Muscle of back (tissue), 11 donors: ENCODE data around the gene LRIT2. TPM values are rescaled to one million over a fixed set of nuclear protein-coding genes. Genes with fewer than 3 reads are reported as not detected.

Source experiments
- DNase-seq, 3 donors: peaks; one replicate each; pipeline versions ENCODE4 v3.0.0 to v3.0.0-alpha.2; 2013
- polyA plus RNA-seq, 10 donors: library from polyadenylated mRNA; unstranded; fragments of 120-200 nt; gene quantifications; one replicate each; pipeline ENCODE4 v1.2.1, GENCODE V29; 2013; ENCODE audit not compliant: insufficient read length in 10 of 10

Gene LRIT2
- polyA plus RNA-seq, 10 donors: not detected

GRCh38 chr10:84205853-84206525 lies 19.4 kb downstream of the LRIT2 start:
- no peak for DNase-seq

DNA sequence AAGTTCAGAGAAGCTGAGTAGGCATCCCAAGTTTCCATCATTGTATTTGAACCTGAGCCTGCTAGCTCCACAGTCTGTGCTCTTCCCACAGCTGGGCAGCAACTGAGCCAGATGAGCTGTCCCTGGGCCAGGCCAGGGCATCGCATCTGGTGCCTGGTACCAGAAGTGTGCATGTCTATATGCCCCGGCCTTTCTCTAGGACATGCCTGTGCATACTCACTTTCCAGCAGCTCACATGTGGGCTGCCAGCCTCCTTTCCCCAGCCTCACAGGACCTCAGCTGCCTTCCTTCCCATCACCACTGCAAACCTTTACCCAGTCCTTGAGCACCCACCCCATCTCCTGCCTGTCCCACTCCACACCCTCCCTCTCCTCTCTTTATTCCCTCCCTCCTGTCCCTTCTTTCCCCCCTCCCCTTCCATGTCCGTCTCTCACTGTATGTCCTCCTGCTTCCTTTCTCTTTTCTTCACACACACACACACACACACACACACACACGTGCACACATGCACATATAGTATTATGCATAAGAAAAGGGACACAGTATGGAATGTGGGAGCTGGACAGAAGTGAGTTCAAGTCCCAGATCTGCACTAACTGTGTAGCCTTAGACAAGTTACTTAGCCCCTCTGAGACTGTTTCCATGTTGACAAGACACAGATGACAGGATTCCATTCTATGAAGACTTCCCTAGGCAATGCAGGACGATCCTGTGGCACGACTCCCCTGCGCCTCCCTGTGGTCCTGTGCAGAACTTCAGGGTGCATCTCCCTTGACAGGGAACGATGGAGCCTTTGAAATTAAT lies 20.1 kb downstream of the LRIT2 start:
- peak in 1 of 3 donors; percentile 13 for DNase-seq

DNA sequence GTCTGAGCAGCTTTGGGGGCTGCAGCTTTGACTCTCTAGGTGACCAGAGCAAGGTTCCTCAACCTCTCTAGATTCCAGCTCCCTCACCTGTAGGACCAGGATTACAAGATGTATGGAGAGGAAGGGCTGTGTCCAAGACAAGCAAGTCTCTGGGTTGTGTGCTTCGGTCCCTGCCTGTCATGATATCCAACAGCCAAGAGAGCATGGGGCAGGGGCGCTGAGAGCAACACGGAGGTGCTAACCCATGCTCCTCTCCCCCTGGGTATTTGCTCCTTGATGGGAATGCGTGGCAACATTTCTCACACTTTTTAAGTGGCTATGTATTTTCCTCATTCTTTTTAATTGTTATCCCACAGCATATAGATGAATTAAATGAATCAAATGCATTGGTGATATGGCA lies 20.7 kb downstream of the LRIT2 start:
- DNase-seq: no peak

DNA sequence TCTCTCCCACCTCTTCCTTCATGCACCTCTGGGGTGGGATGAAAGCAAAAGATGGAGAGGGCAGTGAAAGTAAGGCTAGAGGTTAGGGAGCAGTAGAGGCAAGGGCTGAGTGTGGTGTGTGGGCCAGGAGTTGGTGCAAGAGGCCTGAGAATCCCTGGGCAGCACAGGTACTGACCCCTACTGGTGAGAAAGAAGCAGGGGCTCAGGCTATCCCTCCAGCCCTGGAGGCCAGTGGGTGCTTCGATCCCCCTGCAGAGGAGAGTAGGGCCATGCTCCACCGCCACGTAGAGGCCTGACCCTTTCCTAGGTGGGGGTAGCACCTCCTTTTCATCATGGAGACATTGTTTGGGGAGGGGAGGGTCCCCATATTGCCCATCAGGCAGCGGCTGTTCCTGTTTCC lies 21.2 kb downstream of the LRIT2 start:
- DNase-seq: no peak

DNA sequence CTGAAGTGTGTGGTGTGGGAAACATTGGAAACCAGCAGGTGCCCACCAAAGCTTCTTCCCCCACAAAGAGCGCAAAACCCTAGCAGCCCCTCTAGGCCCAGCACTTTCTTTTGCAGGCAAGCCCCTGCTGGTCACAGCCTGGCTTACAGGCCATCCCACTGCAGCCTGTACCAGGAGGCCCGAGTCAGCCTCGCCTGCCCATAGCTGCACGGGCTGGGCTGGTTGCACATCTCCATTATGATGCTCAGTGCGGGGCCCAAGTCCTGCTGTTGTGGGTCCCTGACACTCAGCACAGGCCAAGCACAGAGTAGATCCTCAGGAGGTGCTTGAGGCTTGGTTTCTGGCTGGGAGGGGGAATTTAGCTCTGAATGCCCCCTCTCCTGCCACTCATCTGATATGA lies 23.0 kb downstream of the LRIT2 start:
- DNase-seq: no peak

DNA sequence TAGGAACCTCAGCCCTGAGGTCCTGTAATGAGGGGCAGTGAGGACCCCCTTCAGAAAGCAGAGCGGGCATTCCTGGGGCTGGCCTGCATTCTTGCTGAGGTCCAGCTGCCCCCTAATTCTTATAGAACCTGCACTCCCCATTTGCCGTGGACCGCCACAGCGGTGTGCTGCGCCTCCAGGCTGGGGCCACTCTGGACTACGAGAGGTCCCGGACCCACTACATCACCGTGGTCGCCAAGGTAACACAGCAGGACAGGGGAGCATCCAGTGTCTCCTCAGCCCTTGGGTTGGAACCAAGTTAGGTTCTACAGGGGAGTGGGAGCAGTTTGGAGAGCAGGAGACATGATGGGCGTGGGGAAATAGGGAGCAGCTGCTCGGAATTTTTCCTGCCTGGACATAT lies 23.7 kb downstream of the LRIT2 start:
- no peak for DNase-seq

- no peak for DNase-seq
These were observed 24.1 kb downstream of the LRIT2 start for GRCh38 chr10:84201244-84201606.

- DNase-seq: no peak
These were observed 24.7 kb downstream of the LRIT2 start for GRCh38 chr10:84200537-84201243.

DNA sequence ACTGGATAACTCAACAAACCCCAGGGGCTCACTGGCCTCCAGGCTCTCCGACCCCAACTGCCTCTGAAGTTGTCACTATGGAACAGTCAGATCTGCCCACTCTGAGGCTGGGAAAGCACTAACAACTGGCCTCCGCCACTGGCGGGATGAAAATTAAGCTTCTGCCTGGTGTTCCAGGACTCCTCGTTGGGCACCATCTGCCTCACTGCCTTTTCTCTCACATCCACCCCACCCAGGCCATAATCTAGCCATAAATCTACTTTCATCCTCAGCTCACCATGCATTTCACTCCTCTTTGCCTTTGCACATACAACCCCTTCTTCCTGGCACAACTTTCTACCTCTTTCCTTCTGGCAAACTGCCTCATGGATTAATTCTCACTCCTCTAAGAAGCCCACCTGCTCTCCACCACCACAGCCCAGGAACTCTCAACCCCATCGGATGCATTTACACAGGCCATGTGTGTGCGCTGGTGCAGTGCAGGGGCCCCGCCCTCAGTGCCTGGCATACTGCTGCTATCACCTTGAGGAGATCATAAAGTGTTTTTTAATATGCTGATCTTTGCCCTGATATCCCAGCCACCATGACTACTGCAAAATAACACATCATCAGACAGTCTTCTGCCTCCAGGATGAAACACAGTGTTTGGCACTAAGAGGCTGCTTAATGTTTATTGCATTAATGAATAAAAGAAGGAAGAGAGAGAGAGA lies 27.0 kb downstream of the LRIT2 start:
- no peak for DNase-seq

DNA sequence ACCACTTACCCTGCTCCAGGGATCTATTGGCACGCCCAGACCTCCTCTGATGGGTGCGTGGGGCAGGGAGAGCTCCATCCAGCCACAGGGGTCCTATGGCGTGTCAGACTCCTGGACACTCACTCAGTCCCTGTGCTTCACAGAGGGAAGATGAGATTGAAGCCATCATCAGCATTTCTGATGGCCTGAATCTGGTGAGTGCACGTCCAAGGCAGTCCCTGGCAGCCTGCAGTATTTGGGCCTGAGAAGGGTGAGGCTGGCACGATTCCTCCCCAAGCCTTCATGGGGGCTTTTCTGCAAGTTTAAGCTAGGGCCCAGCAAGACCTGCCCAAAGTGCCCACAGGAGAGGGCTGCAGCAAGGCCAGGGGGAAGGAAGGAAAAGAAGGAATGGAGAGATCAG lies 27.7 kb downstream of the LRIT2 start:
- DNase-seq: no peak

GRCh38 chr10:84196941-84197340 lies 28.4 kb downstream of the LRIT2 start:
- no peak for DNase-seq

DNA sequence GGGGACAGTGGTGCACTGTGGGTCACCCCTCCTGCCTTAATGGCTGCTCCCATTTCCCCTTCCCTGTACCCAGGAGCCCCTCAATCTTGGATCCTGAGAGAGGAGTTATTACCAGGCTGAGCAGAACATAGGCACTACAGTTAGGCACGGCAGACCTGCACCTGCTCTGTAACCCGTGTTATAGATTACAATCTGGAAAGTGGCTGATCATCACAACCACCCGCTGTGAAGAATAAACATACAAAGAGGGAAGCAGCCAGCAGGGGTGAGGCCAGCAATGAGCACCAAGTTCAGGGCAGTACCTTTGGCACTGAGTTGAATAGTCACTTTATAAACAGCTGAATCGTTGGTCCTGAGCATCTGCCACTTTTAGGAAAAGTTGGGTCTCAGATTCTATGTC lies 29.3 kb downstream of the LRIT2 start:
- DNase-seq: no peak

DNA sequence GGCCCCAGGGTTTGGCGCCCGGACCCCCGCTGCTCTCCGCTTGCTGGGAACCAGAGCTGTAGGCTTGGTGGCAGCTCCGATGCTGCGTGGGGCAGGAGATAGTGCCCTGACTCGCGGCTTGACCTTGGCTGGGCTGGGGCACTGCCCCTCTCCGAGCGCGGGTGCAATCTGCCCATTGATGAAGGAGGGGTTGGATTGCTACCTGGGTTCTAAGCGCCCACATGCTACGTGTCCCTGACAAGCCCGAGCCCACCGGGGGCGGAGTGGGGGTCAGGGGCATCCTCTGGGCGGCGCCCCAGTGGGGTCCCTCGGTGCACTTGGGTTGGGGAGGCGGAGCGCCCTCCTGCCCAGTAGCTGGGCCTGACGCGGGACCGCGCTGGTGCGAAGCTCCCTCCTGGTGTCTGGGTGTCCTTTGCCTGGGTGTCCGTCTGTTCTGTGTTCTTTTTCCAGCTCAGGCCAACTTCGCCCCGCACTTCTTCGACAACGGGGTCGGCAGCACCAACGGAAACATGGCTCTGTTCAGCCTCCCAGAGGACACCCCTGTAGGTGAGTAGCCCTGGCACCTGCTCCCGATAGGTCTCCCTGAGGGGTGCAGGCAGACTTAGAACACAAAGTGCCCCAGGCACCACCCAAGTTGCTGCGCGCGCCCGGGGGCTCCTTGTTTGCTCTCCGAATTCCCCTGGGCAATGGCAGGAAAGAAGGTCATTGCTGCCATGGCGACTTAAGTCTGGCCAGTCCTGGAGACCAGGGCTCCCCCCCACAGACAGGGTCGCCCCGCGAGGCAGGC lies 30.1 kb downstream of the LRIT2 start:
- DNase-seq: no peak

GRCh38 chr10:84194424-84195043 lies 30.8 kb downstream of the LRIT2 start, which contains the start of gene CDHR1:
CDHR1 (plus strand) TSS chr10:84194537; CDS start chr10:84194761, 224 bp downstream.
- peak in 1 of 3 donors; percentile 39 for DNase-seq

DNA sequence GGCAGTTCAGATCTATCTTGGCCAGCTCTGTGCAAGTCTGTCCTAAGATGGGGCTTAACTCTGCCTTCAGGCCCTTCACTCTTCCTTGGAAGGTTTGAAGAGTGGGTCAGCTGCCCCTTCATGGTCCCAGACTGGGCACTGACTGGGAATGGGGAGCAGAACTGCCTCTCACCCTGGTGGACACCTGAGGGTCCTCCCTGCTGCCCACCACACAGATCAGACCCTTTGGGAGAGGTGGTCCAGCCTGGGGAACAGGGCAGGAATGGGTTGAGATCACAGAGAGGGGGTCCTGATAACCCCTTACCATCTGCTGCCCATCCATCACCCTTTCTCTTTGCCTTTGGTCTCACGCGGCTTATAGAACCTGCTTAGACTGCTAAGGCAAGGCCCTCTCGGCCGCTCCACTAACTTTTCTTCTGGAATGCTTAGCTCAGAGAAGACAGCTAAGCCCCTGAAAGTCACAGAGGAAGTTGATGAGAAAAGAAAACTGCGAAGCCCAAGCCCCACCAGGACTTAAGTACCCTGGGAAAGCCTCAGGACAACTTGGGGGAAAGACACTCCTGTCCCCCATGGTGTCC lies 31.4 kb downstream of the LRIT2 start:
- DNase-seq: no peak

DNA sequence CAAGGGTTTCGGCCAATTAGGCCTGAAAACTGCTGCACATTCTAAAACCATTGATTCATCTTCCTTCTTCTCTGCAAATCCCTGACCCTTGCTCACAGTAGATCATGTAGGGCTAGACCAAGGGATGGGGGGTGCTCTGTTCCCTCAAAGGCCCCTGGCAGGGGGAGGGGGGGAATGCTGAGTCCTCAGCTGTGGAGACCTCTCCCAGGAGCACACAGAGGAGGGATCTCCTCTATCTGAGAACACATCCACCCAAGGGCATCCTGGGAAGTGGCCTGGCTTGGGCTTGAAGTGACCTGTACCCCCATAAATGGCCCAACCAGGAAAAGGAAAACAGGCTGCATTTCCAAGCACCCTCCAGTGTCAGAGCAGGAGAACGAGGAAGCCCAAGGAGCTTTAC lies 32.0 kb downstream of the LRIT2 start:
- no peak for DNase-seq

GRCh38 chr10:84191106-84191505 lies 34.2 kb downstream of the LRIT2 start:
- DNase-seq: no peak

DNA sequence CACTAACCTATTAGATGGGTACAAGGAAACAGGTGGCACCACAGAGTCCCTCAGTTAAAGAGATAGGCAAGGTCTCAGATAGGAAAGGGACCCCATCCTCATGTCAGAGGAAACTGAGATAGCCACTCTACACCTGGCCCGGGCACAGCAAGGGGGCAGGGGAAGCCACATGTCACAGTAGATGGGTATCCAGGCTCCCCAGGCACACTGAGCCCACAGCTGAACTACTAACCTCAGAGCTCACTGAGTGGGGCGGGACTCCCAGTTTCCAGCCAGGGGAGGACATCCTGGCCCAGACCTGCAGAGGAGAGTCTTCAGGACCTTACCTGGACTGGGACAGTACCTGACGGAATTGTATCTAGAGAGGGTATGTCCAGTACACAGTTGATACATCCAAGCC lies 34.7 kb downstream of the LRIT2 start:
- DNase-seq: no peak

- DNase-seq: no peak
These were observed 36.5 kb downstream of the LRIT2 start for GRCh38 chr10:84188815-84189214.

DNA sequence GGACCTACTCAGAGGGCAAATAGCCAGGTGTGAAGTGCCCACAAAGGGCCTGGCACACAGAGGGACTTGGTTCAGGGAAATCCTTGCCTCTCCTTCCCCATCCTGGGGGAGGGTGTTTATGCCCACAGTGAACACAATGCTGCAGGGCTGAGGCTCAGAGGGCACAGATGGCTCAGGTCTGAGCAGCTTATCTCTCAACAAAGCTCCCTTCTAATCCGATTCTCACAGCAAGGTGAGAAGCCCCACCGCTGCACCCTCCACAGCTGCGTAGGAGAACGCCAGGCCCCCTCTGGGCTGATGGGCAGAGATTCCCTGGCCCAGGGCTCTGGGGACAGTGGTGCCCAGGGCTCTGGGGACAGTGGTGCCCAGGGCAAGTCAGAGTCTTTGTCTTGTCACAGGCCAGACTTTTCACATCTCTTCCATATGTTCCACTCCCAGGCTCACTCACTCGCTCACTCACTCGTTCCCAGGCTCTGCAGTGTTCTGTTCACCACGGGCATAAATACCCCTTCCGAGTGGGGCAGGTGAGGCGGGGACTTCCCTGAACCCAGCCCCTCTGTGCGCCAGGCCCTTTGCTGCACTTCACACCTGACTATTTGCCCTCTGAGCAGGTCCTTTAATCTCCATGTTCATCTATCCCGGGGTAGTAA lies 39.7 kb downstream of the LRIT2 start:
- no peak for DNase-seq
